Measurements from ENCODE around the gene BMAL1.

DNA sequence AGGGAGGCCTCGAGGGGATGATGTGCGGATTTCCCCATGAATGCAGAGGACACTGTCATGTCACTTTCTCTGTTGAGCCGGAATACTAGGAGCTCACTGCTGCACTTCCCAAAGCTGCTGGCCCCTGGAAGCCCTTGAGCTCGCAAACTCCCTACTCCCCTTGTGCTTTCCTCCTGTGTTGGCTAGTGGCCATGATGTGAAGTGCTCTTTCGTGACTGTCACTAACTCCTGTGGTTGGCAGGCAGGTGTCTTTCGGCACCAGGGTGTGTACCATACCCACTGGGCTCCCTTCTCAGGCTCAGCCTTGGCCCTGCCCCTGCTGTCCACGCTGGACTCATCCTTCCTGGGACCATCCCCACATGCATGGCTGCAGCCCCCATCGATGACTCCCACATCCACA lies 99.2 kb downstream of the BMAL1 start:
- TF ChIP-seq EZH2 (IDR thresholded peaks at IDR 0.05) (no peak), POLR2AphosphoS5 (IDR thresholded peaks at IDR 0.05; ENCODE audit: borderline replicate concordance, low read depth, low read length) (no peak)
